ENCODE measurements around the gene DIMT1. TPM values are rescaled to one million over a fixed set of nuclear protein-coding genes. Genes with fewer than 3 reads are reported as not detected.

Gene DIMT1
- total RNA-seq, 1 experiment from 2014 or later: 43.5 TPM

DNA sequence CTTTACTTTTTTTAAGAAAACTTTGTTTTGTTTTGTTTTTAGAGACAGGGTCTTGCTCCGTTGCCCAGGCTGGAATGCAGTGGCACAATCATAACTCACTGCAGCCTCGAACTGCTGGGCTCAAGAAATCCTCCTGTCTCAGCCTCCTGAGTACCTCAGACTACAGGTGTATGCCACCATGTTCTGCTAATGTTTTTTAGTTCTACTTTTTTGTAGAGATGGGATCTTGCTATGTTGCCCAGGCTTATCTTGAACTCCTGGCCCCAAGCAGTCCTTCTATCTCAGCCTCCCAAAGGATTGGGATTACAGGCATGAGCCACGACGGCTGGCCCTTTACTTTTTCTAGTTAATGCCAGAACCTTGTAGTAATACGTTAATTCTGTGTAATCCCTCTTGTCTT, 44.8 kb upstream of the DIMT1 start:
- ATAC-seq (no peak), DNase-seq (ENCODE audit: low read depth, low spot score) (no peak)
- Histone ChIP-seq H3K36me3 (ENCODE audit: control insufficient read depth in 1 of 2, insufficient read depth in 2 of 2, low read length in 2 of 2) (peaks cover 3 to 4% of the 10 kb centered on the region in 2 experiments; a peak in 3 of 4 replicates), H3K4me1 (ENCODE audit: control insufficient read depth in 1 of 2, insufficient read depth in 2 of 2, low read length in 2 of 2) (no peaks in the 10 kb centered on the region), H3K9me2 (ENCODE audit: insufficient read depth) (no peaks in the 10 kb centered on the region), H3K79me2 (ENCODE audit: insufficient read depth, low read length) (peaks cover 75% of the 10 kb centered on the region), H3K27me3 (ENCODE audit: insufficient read depth, low read length) (no peaks in the 10 kb centered on the region), H3K9me3 (ENCODE audit: control insufficient read depth in 1 of 2, insufficient read depth in 1 of 2, low read depth in 1 of 2, low read length in 2 of 2) (no peaks in the 10 kb centered on the region), H4K20me1 (ENCODE audit: insufficient read depth) (peaks cover 11% of the 10 kb centered on the region), H3K27ac (ENCODE audit: low read depth, low read length) (no peak overlapping the region), H2AFZ (ENCODE audit: low read depth, low read length, poor library complexity, severe bottlenecking) (no peak overlapping the region), H3K4me3 (replicated peaks in 1 of 2; ENCODE audit: low read depth in 1 of 2, low read length in 2 of 2) (no peak overlapping the region), H3K9ac (ENCODE audit: low read length) (no peak overlapping the region), H3K4me2 (ENCODE audit: low read length) (no peak overlapping the region)
- intact Hi-C loops (cut with micrococcal nuclease): no loop called here
- no peak for TF ChIP-seq FOSL1 (IDR thresholded peaks at IDR 0.05; ENCODE audit: low read depth)
- no peak for TF ChIP-seq ELF1 (IDR thresholded peaks at IDR 0.05; ENCODE audit: borderline replicate concordance, low read depth)
- no peak for TF ChIP-seq POLR2AphosphoS5 (IDR thresholded peaks at IDR 0.05; ENCODE audit: low read depth, low read length)
- TF ChIP-seq, protein P1, sequence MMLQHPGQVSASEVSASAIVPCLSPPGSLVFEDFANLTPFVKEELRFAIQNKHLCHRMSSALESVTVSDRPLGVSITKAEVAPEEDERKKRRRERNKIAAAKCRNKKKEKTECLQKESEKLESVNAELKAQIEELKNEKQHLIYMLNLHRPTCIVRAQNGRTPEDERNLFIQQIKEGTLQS (IDR thresholded peaks at IDR 0.05): no peak
- CTCF ChIA-PET: interaction anchor here (0.8 kb wide), 1 partner anchor 12 kb away, joined by 3 read pairs; no protein-coding TSS in a partner anchor
- no TSS peak for BruUV-seq (replicated peaks)
- RAD21 ChIA-PET (ENCODE audit: low non-redundant PET in 1 of 2, low total read pairs in 2 of 2, uncharacterized antibody in 2 of 2, unreplicated experiment in 2 of 2): no interaction called here
- POLR2A ChIA-PET: no interaction called here

DNA sequence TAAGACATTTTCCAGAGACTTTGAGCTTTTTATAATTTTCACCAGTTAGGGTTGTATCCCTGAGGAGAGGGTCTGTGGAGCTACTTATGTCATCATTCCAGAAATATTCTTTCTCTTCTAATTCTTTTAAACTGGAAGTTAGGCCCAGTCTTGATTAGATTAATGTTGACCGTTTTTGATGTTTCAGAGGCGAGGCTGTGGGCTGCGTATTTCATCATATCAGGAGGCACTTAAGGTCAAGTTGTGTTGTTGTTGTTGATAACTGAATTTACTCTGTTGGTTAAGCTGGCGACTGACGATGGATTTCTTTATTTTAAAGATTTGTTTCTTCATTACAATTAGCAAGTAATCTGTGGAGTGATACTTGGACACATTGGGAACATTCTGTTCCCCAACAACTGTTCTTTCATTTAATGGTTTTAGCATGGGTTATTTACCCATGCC, 28.9 kb upstream of the DIMT1 start:
- ChIA-PET RAD21 (ENCODE audit: low non-redundant PET in 1 of 2, low total read pairs in 2 of 2, uncharacterized antibody in 2 of 2, unreplicated experiment in 2 of 2) (no interaction called here), CTCF (interaction anchor here (1.0 kb wide), 1 partner anchor 11 kb away, joined by 4 read pairs; no protein-coding TSS in a partner anchor), POLR2A (no interaction called here)
- no peak overlapping the region for H3K4me3 ChIP-seq (replicated peaks in 1 of 2; ENCODE audit: low read depth in 1 of 2, low read length in 2 of 2)
- intact Hi-C loops (cut with micrococcal nuclease): no loop called here
- DNase-seq (ENCODE audit: low read depth, low spot score): no peak
- H3K4me1 ChIP-seq (ENCODE audit: control insufficient read depth in 1 of 2, insufficient read depth in 2 of 2, low read length in 2 of 2): no peaks in the 10 kb centered on the region
- 0 out of 4 replicates have a peak, but pooled peaks cover 0 to 1% of the 10 kb centered on the region in 2 experiments for H3K36me3 ChIP-seq (ENCODE audit: control insufficient read depth in 1 of 2, insufficient read depth in 2 of 2, low read length in 2 of 2)
- ATAC-seq: no peak
- peaks cover 9% of the 10 kb centered on the region; the same call in 1 of the 2 replicates for H4K20me1 ChIP-seq (ENCODE audit: insufficient read depth)
- BruUV-seq (replicated peaks): no TSS peak
- H3K79me2 ChIP-seq (ENCODE audit: insufficient read depth, low read length): peaks cover 98% of the 10 kb centered on the region
- no peak overlapping the region for H2AFZ ChIP-seq (ENCODE audit: low read depth, low read length, poor library complexity, severe bottlenecking)
- no peak overlapping the region for H3K27ac ChIP-seq (ENCODE audit: low read depth, low read length)
- no peak overlapping the region for H3K4me2 ChIP-seq (ENCODE audit: low read length)
- no peaks in the 10 kb centered on the region for H3K9me2 ChIP-seq (ENCODE audit: insufficient read depth)
- no peaks in the 10 kb centered on the region for H3K9me3 ChIP-seq (ENCODE audit: control insufficient read depth in 1 of 2, insufficient read depth in 1 of 2, low read depth in 1 of 2, low read length in 2 of 2)
- no peak overlapping the region for H3K9ac ChIP-seq (ENCODE audit: low read length)
- no peaks in the 10 kb centered on the region for H3K27me3 ChIP-seq (ENCODE audit: insufficient read depth, low read length)
- TF ChIP-seq, protein P2, sequence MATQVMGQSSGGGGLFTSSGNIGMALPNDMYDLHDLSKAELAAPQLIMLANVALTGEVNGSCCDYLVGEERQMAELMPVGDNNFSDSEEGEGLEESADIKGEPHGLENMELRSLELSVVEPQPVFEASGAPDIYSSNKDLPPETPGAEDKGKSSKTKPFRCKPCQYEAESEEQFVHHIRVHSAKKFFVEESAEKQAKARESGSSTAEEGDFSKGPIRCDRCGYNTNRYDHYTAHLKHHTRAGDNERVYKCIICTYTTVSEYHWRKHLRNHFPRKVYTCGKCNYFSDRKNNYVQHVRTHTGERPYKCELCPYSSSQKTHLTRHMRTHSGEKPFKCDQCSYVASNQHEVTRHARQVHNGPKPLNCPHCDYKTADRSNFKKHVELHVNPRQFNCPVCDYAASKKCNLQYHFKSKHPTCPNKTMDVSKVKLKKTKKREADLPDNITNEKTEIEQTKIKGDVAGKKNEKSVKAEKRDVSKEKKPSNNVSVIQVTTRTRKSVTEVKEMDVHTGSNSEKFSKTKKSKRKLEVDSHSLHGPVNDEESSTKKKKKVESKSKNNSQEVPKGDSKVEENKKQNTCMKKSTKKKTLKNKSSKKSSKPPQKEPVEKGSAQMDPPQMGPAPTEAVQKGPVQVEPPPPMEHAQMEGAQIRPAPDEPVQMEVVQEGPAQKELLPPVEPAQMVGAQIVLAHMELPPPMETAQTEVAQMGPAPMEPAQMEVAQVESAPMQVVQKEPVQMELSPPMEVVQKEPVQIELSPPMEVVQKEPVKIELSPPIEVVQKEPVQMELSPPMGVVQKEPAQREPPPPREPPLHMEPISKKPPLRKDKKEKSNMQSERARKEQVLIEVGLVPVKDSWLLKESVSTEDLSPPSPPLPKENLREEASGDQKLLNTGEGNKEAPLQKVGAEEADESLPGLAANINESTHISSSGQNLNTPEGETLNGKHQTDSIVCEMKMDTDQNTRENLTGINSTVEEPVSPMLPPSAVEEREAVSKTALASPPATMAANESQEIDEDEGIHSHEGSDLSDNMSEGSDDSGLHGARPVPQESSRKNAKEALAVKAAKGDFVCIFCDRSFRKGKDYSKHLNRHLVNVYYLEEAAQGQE (IDR thresholded peaks at IDR 0.05; ENCODE audit: low read depth): no peak
- TF ChIP-seq SRF (IDR thresholded peaks at IDR 0.05; ENCODE audit: low read depth): no peak
- TF ChIP-seq, protein P3, sequence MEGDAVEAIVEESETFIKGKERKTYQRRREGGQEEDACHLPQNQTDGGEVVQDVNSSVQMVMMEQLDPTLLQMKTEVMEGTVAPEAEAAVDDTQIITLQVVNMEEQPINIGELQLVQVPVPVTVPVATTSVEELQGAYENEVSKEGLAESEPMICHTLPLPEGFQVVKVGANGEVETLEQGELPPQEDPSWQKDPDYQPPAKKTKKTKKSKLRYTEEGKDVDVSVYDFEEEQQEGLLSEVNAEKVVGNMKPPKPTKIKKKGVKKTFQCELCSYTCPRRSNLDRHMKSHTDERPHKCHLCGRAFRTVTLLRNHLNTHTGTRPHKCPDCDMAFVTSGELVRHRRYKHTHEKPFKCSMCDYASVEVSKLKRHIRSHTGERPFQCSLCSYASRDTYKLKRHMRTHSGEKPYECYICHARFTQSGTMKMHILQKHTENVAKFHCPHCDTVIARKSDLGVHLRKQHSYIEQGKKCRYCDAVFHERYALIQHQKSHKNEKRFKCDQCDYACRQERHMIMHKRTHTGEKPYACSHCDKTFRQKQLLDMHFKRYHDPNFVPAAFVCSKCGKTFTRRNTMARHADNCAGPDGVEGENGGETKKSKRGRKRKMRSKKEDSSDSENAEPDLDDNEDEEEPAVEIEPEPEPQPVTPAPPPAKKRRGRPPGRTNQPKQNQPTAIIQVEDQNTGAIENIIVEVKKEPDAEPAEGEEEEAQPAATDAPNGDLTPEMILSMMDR (IDR thresholded peaks at IDR 0.05 in 2 of 3, conservative IDR thresholded peaks at IDR 0.05 in 1 of 3; ENCODE audit: borderline replicate concordance in 1 of 3, insufficient read depth in 1 of 3, low read depth in 2 of 3, low read length in 2 of 3): no peak
